Sigmoid colon (tissue), 7 donors: ENCODE data around the gene NACC2. TPM values are rescaled to one million over a fixed set of nuclear protein-coding genes. Genes with fewer than 3 reads are reported as not detected.

Source experiments
- DNase-seq: peaks from one replicate; pipeline ENCODE4 v3.0.0-alpha.2; 2019
- H3K27ac ChIP-seq, 4 donors: fragments of 200-600 bp; sonication (generic); one replicate each; pipeline ENCODE4 v1.5.1; 2016 to 2019; ENCODE audit warnings: mild to moderate bottlenecking in 1 of 4
- H3K27me3 ChIP-seq, 3 donors: fragments of 200-600 bp; sonication (generic); one replicate each; pipeline ENCODE4 v1.5.1; 2019; ENCODE audit warnings: mild to moderate bottlenecking in 1 of 3
- H3K36me3 ChIP-seq, 4 donors: fragments of 200-600 bp; sonication (generic); one replicate each; pipeline ENCODE4 v1.5.1; 2016 to 2019
- H3K4me1 ChIP-seq, 4 donors: fragments of 200-600 bp; sonication (generic); one replicate each; pipeline ENCODE4 v1.5.1; 2017 to 2019
- H3K4me3 ChIP-seq, 4 donors: fragments of 200-600 bp; sonication (generic); one replicate each; pipeline ENCODE4 v1.5.1; 2017 to 2019; ENCODE audit warnings: mild to moderate bottlenecking in 2 of 4, moderate library complexity in 1 of 4
- H3K9me3 ChIP-seq, 4 donors: fragments of 200-600 bp in 3 of 4; sonication (generic) in 3 of 4; one replicate each; pipeline versions ENCODE4 v1.5.1 to v1.6.1; 2013 to 2019
- CTCF ChIP-seq, 4 experiments: fragments of 450-650 bp in 3 of 4; fragments of 200-600 bp in 1 of 4; IDR thresholded peaks; one replicate each; pipeline ENCODE4 v1.5.1; 2016 to 2019; ENCODE audit warnings: antibody characterized with exemption in 4 of 4, mild to moderate bottlenecking in 3 of 4, moderate library complexity in 2 of 4
- EP300 ChIP-seq, 4 donors: sonication (generic); formaldehyde crosslinking; IDR thresholded peaks; one replicate each; pipeline ENCODE4 v1.6.1; 2017; ENCODE audit warnings: antibody characterized with exemption in 4 of 4
- POLR2A ChIP-seq, 2 donors: fragments of 450-650 bp; IDR thresholded peaks; one replicate each; pipeline ENCODE4 v1.6.1; 2016; ENCODE audit warnings: antibody characterized with exemption in 2 of 2, mild to moderate bottlenecking in 2 of 2, moderate library complexity in 2 of 2
- POLR2AphosphoS5 ChIP-seq, 4 donors: sonication (generic); formaldehyde crosslinking; IDR thresholded peaks; one replicate each; pipeline ENCODE4 v1.6.1; 2017; ENCODE audit warnings: antibody characterized with exemption in 4 of 4
- WGBS, 2 donors: extraction: QIAGEN DNeasy Blood & Tissue Kit; methylation state at CpG; one replicate each; pipeline ENCODE4 v1.1.7; 2013; 5-methylcytosine and 5-hydroxymethylcytosine counted together
- intact Hi-C: fragments of 100-400 bp; cut with DNase I; formaldehyde crosslinking; loops from one replicate; pipeline ENCODE4 v1.15.1; 2023
- polyA plus RNA-seq, 3 donors: library from polyadenylated mRNA; stranded (reverse); fragments of 200-250 nt; gene quantifications; one replicate each; pipeline ENCODE4 v1.2.3, GENCODE V29; 2013
- total RNA-seq, 4 donors: library from RNA; depleted of rRNA; stranded (reverse); fragments of >200 nt; gene quantifications; one replicate each; pipeline ENCODE4 v1.1.0, GENCODE V29; 2016
- donor health status: healthy with polysubstance abuse.
- donor health status: Bipolar disorder and iron deficiency.
- donor health status: healthy.

The NACC2 gene
- total and polyA plus RNA-seq, 7 donors: 3.6 to 80.0 (median 41.6) TPM

- no peak for DNase-seq
- intact Hi-C loops: no loop called here
- TF ChIP-seq CTCF (IDR thresholded peaks at IDR 0.05) (no peak), POLR2A (IDR thresholded peaks at IDR 0.05) (no peak), POLR2AphosphoS5 (IDR thresholded peaks at IDR 0.05) (no peak), EP300 (IDR thresholded peaks at IDR 0.05) (no peak)
- no peak overlapping the region for H3K4me3 ChIP-seq
- no peaks in the 10 kb centered on the region for H3K36me3 ChIP-seq
- no peaks in the 10 kb centered on the region for H3K4me1 ChIP-seq
- H3K27ac ChIP-seq: no peak overlapping the region
- WGBS, 2 donors: 81 to 90% methylated on average over 10 of the region's 10 CpGs
- H3K9me3 ChIP-seq: no peaks in the 10 kb centered on the region
- H3K27me3 ChIP-seq: peaks cover 0 to 35% (median 0%) of the 10 kb centered on the region in 3 donors
These were observed 119.3 kb downstream of the NACC2 start for GRCh38 chr9:135975834-135976233.

GRCh38 chr9:135974220-135974573, 120.9 kb downstream of the NACC2 start:
- intact Hi-C loops: no loop called here
- Histone ChIP-seq H3K9me3 (no peaks in the 10 kb centered on the region), H3K4me1 (no peaks in the 10 kb centered on the region), H3K4me3 (no peak overlapping the region), H3K36me3 (no peaks in the 10 kb centered on the region), H3K27me3 (peaks cover 0 to 29% (median 0%) of the 10 kb centered on the region in 3 donors), H3K27ac (no peak overlapping the region)
- no peak for DNase-seq
- TF ChIP-seq EP300 (IDR thresholded peaks at IDR 0.05) (no peak), CTCF (IDR thresholded peaks at IDR 0.05) (no peak), POLR2AphosphoS5 (IDR thresholded peaks at IDR 0.05) (no peak)
- WGBS, 2 donors: 51 to 68% methylated on average over 10 of the region's 10 CpGs

GRCh38 chr9:135973277-135974219, 121.5 kb downstream of the NACC2 start:
- no peak overlapping the region for H3K4me3 ChIP-seq
- intact Hi-C loops: no loop called here

GRCh38 chr9:135971892-135972291, 123.2 kb downstream of the NACC2 start:
- H3K4me1 ChIP-seq: peaks cover 0 to 12% (median 8%) of the 10 kb centered on the region in 4 donors
- no peaks in the 10 kb centered on the region for H3K36me3 ChIP-seq
- TF ChIP-seq EP300 (IDR thresholded peaks at IDR 0.05) (no peak), CTCF (IDR thresholded peaks at IDR 0.05) (no peak), POLR2AphosphoS5 (IDR thresholded peaks at IDR 0.05) (no peak), POLR2A (IDR thresholded peaks at IDR 0.05) (no peak)
- no peaks in the 10 kb centered on the region for H3K9me3 ChIP-seq
- peak; percentile 52 for DNase-seq
- no peak overlapping the region for H3K4me3 ChIP-seq
- H3K27ac ChIP-seq: no peak overlapping the region
- intact Hi-C loops: no loop called here
- peaks cover 0 to 14% (median 0%) of the 10 kb centered on the region in 3 donors for H3K27me3 ChIP-seq
- 20 to 45% methylated on average over 13 of the region's 13 CpGs for whole genome bisulfite sequencing, 2 donors

More at GRCh38 chr9:135973277-135974219, 121.5 kb downstream of the NACC2 start:
- 43 to 44% methylated on average over 23 of the region's 23 CpGs for WGBS, 2 donors
- TF ChIP-seq POLR2AphosphoS5 (IDR thresholded peaks at IDR 0.05) (no peak), EP300 (IDR thresholded peaks at IDR 0.05) (no peak), CTCF (IDR thresholded peaks at IDR 0.05) (no peak), POLR2A (IDR thresholded peaks at IDR 0.05) (no peak)
- Histone ChIP-seq H3K27ac (no peak overlapping the region), H3K36me3 (no peaks in the 10 kb centered on the region), H3K4me1 (no peaks in the 10 kb centered on the region), H3K27me3 (peaks cover 0 to 24% (median 0%) of the 10 kb centered on the region in 3 donors), H3K9me3 (no peaks in the 10 kb centered on the region)
- no peak for DNase-seq
